H9 (cell line): ENCODE results near the gene DOCK1. TPM values are rescaled to one million over a fixed set of nuclear protein-coding genes. Genes with fewer than 3 reads are reported as not detected.

Source experiments
- DNase-seq: peaks from one replicate; pipeline ENCODE4 v3.0.0-alpha.2; 2017
- H2AFZ ChIP-seq: one replicate; pipeline ENCODE4 v1.6.1; 2013; ENCODE audit warnings: mild to moderate bottlenecking, low read length, control low read depth, moderate library complexity
- H2AK5ac ChIP-seq: 2 replicates; pipeline ENCODE4 v1.6.1; 2013; ENCODE audit warnings: low read length, control low read depth, mixed read lengths; ENCODE audit not compliant: insufficient read length
- H2BK120ac ChIP-seq: one replicate; pipeline ENCODE4 v1.6.1; 2013; ENCODE audit warnings: low read depth, mild to moderate bottlenecking, low read length, control low read depth, inconsistent platforms; ENCODE audit not compliant: poor library complexity, severe bottlenecking
- H2BK12ac ChIP-seq: 2 replicates; pipeline ENCODE4 v1.6.1; 2013; ENCODE audit warnings: low read length, control low read depth, mixed read lengths, low read depth; ENCODE audit not compliant: insufficient read length
- H2BK15ac ChIP-seq: 2 replicates; pipeline ENCODE4 v1.6.1; 2013; ENCODE audit warnings: low read depth, low read length, control low read depth
- H2BK20ac ChIP-seq: one replicate; pipeline ENCODE4 v1.6.1; 2013; ENCODE audit warnings: low read depth, mild to moderate bottlenecking, low read length, control low read depth, inconsistent platforms; ENCODE audit not compliant: poor library complexity, severe bottlenecking
- H2BK5ac ChIP-seq: 2 replicates; pipeline ENCODE4 v1.6.1; 2013; ENCODE audit warnings: low read length, control low read depth, mixed read lengths; ENCODE audit not compliant: insufficient read length
- H3K14ac ChIP-seq: 2 replicates; pipeline ENCODE4 v1.6.1; 2013; ENCODE audit warnings: low read length, control low read depth; ENCODE audit not compliant: insufficient read depth
- H3K18ac ChIP-seq: 2 replicates; pipeline ENCODE4 v1.6.1; 2013; ENCODE audit warnings: low read depth, mild to moderate bottlenecking, mixed read lengths, low read length, control low read depth; ENCODE audit not compliant: insufficient read length
- H3K23ac ChIP-seq: 2 replicates; pipeline ENCODE4 v1.6.1; 2013; ENCODE audit warnings: low read length, control low read depth, mixed read lengths, low read depth; ENCODE audit not compliant: insufficient read length
- H3K23me2 ChIP-seq: 2 replicates; pipeline ENCODE4 v1.6.1; 2013; ENCODE audit warnings: low read depth, mild to moderate bottlenecking, mixed read lengths, low read length, control low read depth; ENCODE audit not compliant: insufficient read length, poor library complexity, severe bottlenecking
- H3K27ac ChIP-seq: 2 replicates; pipeline ENCODE4 v1.5.1; 2013; ENCODE audit warnings: low read length, control low read depth, mixed read lengths, low read depth; ENCODE audit not compliant: insufficient read length
- H3K27me3 ChIP-seq: 2 replicates; pipeline ENCODE4 v1.6.1; 2013; ENCODE audit warnings: low read length, control low read depth, inconsistent platforms; ENCODE audit not compliant: insufficient read depth
- H3K4ac ChIP-seq: 2 replicates; pipeline ENCODE4 v1.6.1; 2013; ENCODE audit warnings: low read depth, mild to moderate bottlenecking, control low read depth, inconsistent platforms, low read length, moderate library complexity
- H3K4me1 ChIP-seq: 2 replicates; pipeline ENCODE4 v1.6.1; 2013; ENCODE audit warnings: low read length, control low read depth, inconsistent platforms; ENCODE audit not compliant: insufficient read depth
- H3K4me2 ChIP-seq: 2 replicates; pipeline ENCODE4 v1.6.1; 2013; ENCODE audit warnings: low read length, control low read depth, mixed read lengths; ENCODE audit not compliant: insufficient read length, insufficient read depth
- H3K56ac ChIP-seq: 2 replicates; pipeline ENCODE4 v1.6.1; 2013; ENCODE audit warnings: low read depth, mild to moderate bottlenecking, mixed read lengths, low read length, control low read depth; ENCODE audit not compliant: insufficient read length
- H3K79me1 ChIP-seq: 2 replicates; pipeline ENCODE4 v1.6.1; 2013; ENCODE audit warnings: low read depth, mild to moderate bottlenecking, moderate library complexity, low read length, control low read depth, inconsistent platforms; ENCODE audit not compliant: insufficient read depth, poor library complexity, severe bottlenecking
- H3K79me2 ChIP-seq: 2 replicates; pipeline ENCODE4 v1.6.1; 2013; ENCODE audit warnings: low read length, control low read depth, inconsistent platforms; ENCODE audit not compliant: insufficient read depth
- H3K9ac ChIP-seq: 2 replicates; pipeline ENCODE4 v1.6.1; 2013; ENCODE audit warnings: low read length, control low read depth, mixed read lengths; ENCODE audit not compliant: insufficient read length; ENCODE audit errors: extremely low read depth
- H3K9me3 ChIP-seq: one replicate; pipeline ENCODE4 v1.6.1; 2013; ENCODE audit warnings: low read depth, low read length, inconsistent platforms; ENCODE audit not compliant: control insufficient read depth
- H3T11ph ChIP-seq: one replicate; pipeline ENCODE4 v1.6.1; 2013; ENCODE audit warnings: mild to moderate bottlenecking, low read length, control low read depth, inconsistent platforms
- H4K20me1 ChIP-seq: one replicate; pipeline ENCODE4 v1.6.1; 2013; ENCODE audit not compliant: control insufficient read depth, insufficient read length, insufficient read depth
- H4K5ac ChIP-seq: 2 replicates; pipeline ENCODE4 v1.6.1; 2013; ENCODE audit warnings: low read depth, mild to moderate bottlenecking, mixed read lengths, low read length, control low read depth; ENCODE audit not compliant: insufficient read length
- H4K8ac ChIP-seq: replicated peaks from 2 replicates; pipeline ENCODE4 v1.6.1; 2013; ENCODE audit warnings: low read length, control low read depth, mixed read lengths, low read depth; ENCODE audit not compliant: insufficient read length
- H4K91ac ChIP-seq: 2 replicates; pipeline ENCODE4 v1.6.1; 2013; ENCODE audit warnings: low read depth, mild to moderate bottlenecking, moderate library complexity, mixed read lengths, low read length, control low read depth; ENCODE audit not compliant: insufficient read length
- H3K27ac Mint-ChIP-seq, 3 experiments: 2 replicates in 2 of 3; 3 replicates in 1 of 3; pipeline ENCODE4 v1.8.0; 2020 to 2021; ENCODE audit warnings: mixed read lengths in 3 of 3, mild to moderate bottlenecking in 1 of 3, moderate library complexity in 1 of 3
- H3K27me3 Mint-ChIP-seq: 2 replicates; pipeline ENCODE4 v1.8.0; 2021; ENCODE audit warnings: low read depth, mild to moderate bottlenecking, moderate library complexity, mixed read lengths
- H3K36me3 Mint-ChIP-seq, 3 experiments: 2 replicates in 2 of 3; 3 replicates in 1 of 3; pipeline ENCODE4 v1.8.0; 2020 to 2021; ENCODE audit warnings: low read depth in 3 of 3, mixed read lengths in 3 of 3; ENCODE audit not compliant: insufficient read depth in 1 of 3
- H3K4me1 Mint-ChIP-seq, 2 experiments: 2 replicates each; pipeline ENCODE4 v1.8.0; 2020; ENCODE audit warnings: mixed read lengths in 2 of 2
- H3K4me3 Mint-ChIP-seq, 2 experiments: 2 replicates in 1 of 2; 3 replicates in 1 of 2; pipeline ENCODE4 v1.8.0; 2020 to 2021; ENCODE audit warnings: mild to moderate bottlenecking in 2 of 2, mixed read lengths in 2 of 2, moderate library complexity in 1 of 2
- H3K9me3 Mint-ChIP-seq, 2 experiments: 2 replicates in 1 of 2; 3 replicates in 1 of 2; pipeline ENCODE4 v1.8.0; 2020; ENCODE audit warnings: mild to moderate bottlenecking in 2 of 2, mixed read lengths in 2 of 2, moderate library complexity in 1 of 2
- CTCF ChIP-seq: fragments of 200-600 bp; sonication (generic); conservative IDR thresholded peaks from 3 replicates; pipeline ENCODE4 v1.8.0; 2021; ENCODE audit warnings: antibody characterized with exemption, mild to moderate bottlenecking
- WGBS: extraction: QIAGEN DNeasy Blood & Tissue Kit; methylation state at CpG from one replicate; pipeline ENCODE4 v1.1.7; 2013; ENCODE audit warnings: missing lambda C conversion rate, low lambda C conversion rate, mixed read lengths; ENCODE audit not compliant: insufficient read length; ENCODE audit errors: extremely low coverage; 5-methylcytosine and 5-hydroxymethylcytosine counted together
- total RNA-seq: library from RNA; stranded (reverse); gene quantifications from 2 replicates; pipeline ENCODE4 v1.2.1, GENCODE V29; 2021

DOCK1 gene
- total RNA-seq, 1 experiment from 2014 or later: 57.0 TPM

- no CpG with 5 or more reads among the region's 5 CpGs for WGBS
- no peak overlapping the region for H3K18ac ChIP-seq
- no peak overlapping the region for H2AK5ac ChIP-seq
- no peaks in the 10 kb centered on the region for H3K4me1 ChIP-seq
- Mint-ChIP-seq H3K4me1 (peaks cover 5 to 12% of the 10 kb centered on the region in 2 experiments; a peak in 3 of 4 replicates), H3K9me3 (peaks cover 2 to 5% of the 10 kb centered on the region in 2 experiments; a peak in 2 of 5 replicates), H3K36me3 (peaks cover 25 to 35% (median 29%) of the 10 kb centered on the region in 3 experiments), H3K4me3 (no peak overlapping the region), H3K27me3 (no peaks in the 10 kb centered on the region), H3K27ac (no peak overlapping the region)
- H2BK5ac ChIP-seq: no peak overlapping the region
- H3K14ac ChIP-seq: no peak overlapping the region
- no peak overlapping the region for H4K8ac ChIP-seq
- H2AFZ ChIP-seq: no peak overlapping the region
- no peak overlapping the region for H4K91ac ChIP-seq
- no peaks in the 10 kb centered on the region for H3K23me2 ChIP-seq
- no peak overlapping the region for H3K23ac ChIP-seq
- H4K20me1 ChIP-seq: no peaks in the 10 kb centered on the region
- H2BK12ac ChIP-seq: no peak overlapping the region
- no peaks in the 10 kb centered on the region for H3K79me2 ChIP-seq
- no peak overlapping the region for H3K9ac ChIP-seq
- DNase-seq: no peak
- no peak overlapping the region for H2BK15ac ChIP-seq
- no peak overlapping the region for H4K5ac ChIP-seq
- no peak overlapping the region for H3K4ac ChIP-seq
- no peak overlapping the region for H3K4me2 ChIP-seq
- H3K27me3 ChIP-seq: no peaks in the 10 kb centered on the region
- H3K27ac ChIP-seq: no peak overlapping the region
- H2BK20ac ChIP-seq: no peak overlapping the region
- H3K9me3 ChIP-seq: no peaks in the 10 kb centered on the region
- H3T11ph ChIP-seq: no peak overlapping the region
- no peak overlapping the region for H2BK120ac ChIP-seq
- TF ChIP-seq CTCF: no peak
- no peaks in the 10 kb centered on the region for H3K79me1 ChIP-seq
- no peak overlapping the region for H3K56ac ChIP-seq
These were observed 180.7 kb downstream of the DOCK1 start for GRCh38 chr10:127085957-127086356.
